ENCODE measurements around the gene UBA3. TPM values are rescaled to one million over a fixed set of nuclear protein-coding genes. Genes with fewer than 3 reads are reported as not detected.

UBA3 gene
- total RNA-seq, 1 experiment from 2014 or later = 77.6 TPM

DNA sequence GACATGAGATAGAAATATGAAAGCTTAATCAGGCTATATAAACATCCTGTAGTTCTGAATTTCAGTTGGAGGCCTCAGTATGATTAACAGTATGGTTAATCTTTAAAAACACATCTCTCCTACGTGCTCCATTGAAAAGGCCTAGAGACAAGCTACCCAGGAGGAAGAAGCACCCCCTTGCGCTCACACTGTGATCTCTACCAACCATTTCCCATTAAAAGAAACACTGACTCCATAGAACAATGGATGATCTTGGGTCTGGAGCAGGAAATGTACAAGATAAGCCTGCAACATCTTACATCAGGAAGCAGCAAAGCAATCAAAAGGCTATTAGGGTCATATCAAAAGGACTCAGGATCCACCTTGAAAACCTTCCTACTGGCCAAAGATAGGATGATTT is 63.3 kb downstream of the UBA3 start:
- no peak for DNase-seq (ENCODE audit: low spot score)
- in situ Hi-C loops (cut with HindIII; ENCODE audit: low sequenced_read_pairs) = no loop called here

GRCh38 chr3:69016102-69016501 is 64.1 kb downstream of the UBA3 start:
- no peak for DNase-seq (ENCODE audit: low spot score)
- in situ Hi-C loops (cut with HindIII; ENCODE audit: low sequenced_read_pairs) = no loop called here

DNA sequence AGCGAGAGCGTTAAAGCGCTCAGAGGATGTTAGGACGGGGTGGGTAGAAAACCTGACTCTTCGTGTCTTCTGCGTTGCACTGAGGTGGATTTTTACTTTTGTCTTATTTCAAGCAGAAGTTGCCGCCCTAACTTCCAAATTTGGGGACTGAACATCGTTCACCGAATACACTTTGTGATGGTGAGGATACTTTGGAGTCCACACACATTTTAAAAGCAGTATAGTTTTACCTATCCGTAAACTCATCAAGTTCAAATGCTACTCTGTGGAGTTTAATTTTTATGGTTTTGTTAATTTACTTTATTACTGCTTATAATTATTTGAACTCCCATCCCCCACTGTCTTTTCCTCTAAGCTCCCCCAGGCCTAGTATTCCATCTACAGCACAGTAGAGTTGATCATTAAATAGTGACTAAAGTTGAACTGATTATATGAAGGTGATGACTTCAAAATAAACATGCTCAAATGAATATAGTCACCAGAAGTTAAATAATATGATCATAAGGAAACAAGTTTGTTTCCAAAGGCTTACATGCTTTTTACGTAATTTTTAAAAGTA is 66.1 kb downstream of the UBA3 start:
- in situ Hi-C loops (cut with HindIII; ENCODE audit: low sequenced_read_pairs) = no loop called here
- DNase-seq (ENCODE audit: low spot score) = no peak

- in situ Hi-C loops (cut with HindIII; ENCODE audit: low sequenced_read_pairs) = no loop called here
- DNase-seq (ENCODE audit: low spot score) = peak; percentile 64
These were observed 66.7 kb downstream of the UBA3 start, which contains the start of gene EOGT for GRCh38 chr3:69013253-69014021. Gene EOGT, minus strand, starts transcription at chr3:69013684. Its CDS starts 3,838 bp downstream, at chr3:69009846.

GRCh38 chr3:69012800-69013252 is 67.3 kb downstream of the UBA3 start:
- in situ Hi-C loops (cut with HindIII; ENCODE audit: low sequenced_read_pairs) = no loop called here
- peak; percentile 20 for DNase-seq (ENCODE audit: low spot score)

GRCh38 chr3:69012100-69012799 is 67.9 kb downstream of the UBA3 start:
- peak; percentile 18 for DNase-seq (ENCODE audit: low spot score)
- in situ Hi-C loops (cut with HindIII; ENCODE audit: low sequenced_read_pairs) = no loop called here

DNA sequence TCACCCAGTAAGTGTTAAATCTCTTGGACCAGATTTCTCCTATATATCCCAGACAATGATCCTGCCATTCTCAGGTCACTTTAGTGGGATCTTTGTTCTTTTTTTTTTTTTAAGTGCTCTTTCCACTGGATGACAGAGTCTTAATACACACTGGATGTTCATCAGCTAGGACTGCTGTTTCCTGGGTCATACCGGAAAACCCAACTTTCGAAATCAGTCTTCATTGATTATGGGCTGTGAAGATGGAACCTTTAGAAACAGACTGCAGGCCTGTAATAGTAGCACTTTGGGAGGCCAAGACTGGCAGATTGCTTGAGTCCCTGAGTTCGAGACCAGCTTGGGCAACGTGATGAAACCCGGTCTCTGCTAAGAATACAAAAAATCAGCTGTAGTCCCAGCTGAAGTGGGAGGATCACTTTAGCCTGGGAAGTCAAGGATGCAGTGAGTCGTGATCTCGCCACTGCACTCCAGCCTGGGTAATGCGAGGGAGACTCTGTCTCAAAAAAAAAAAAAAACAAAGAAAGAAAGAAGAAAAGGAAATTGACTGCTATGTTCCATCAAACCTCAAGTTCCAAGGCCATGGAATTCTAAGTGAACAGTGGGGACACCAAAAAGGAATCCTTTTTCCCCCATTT is 69.0 kb downstream of the UBA3 start:
- DNase-seq (ENCODE audit: low spot score) = no peak
- in situ Hi-C loops (cut with HindIII; ENCODE audit: low sequenced_read_pairs) = no loop called here

GRCh38 chr3:69009559-69010410 is 70.4 kb downstream of the UBA3 start:
- no peak for DNase-seq (ENCODE audit: low spot score)

GRCh38 chr3:69008980-69009379 is 71.2 kb downstream of the UBA3 start:
- DNase-seq (ENCODE audit: low spot score) = no peak

More at GRCh38 chr3:69009559-69010410, 70.4 kb downstream of the UBA3 start:
- in situ Hi-C loops (cut with HindIII; ENCODE audit: low sequenced_read_pairs) = no loop called here

GRCh38 chr3:69005791-69006482 is 74.2 kb downstream of the UBA3 start:
- DNase-seq (ENCODE audit: low spot score) = no peak
- in situ Hi-C loops (cut with HindIII; ENCODE audit: low sequenced_read_pairs) = no loop called here

More at GRCh38 chr3:69008980-69009379, 71.2 kb downstream of the UBA3 start:
- in situ Hi-C loops (cut with HindIII; ENCODE audit: low sequenced_read_pairs) = no loop called here

DNA sequence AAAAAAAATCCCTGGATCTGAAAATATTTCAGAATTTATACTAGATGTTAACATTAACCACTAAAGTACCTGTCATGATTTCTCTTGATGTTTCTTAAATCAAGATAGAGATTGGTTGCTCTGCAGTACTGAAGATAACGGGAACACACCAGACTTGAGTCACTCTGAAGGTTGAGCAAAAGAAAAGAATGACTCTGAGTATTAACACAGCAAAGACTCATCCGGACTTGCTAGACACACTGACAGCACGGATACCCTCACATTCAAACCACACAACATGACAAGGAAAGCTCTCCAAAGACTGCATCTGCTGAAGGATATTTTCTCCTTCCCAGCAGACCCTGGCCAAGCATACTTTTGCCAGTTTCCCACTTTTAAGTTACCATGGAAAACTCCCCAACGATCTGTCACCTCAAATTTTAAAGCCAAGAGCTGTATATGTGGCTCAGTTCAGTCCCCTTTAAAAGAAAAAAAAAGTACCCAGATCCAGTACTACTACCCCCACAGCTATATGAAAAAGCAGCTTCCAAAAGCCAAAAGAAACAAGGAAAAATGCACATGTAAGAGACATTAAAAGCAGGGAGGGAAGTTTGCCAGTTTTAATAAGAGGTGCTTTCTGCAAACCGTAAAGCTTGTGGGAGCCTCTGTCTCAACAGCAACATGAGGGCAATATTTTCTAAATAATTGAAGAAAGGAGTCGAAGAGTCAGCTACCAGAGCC is 74.9 kb downstream of the UBA3 start:
- DNase-seq (ENCODE audit: low spot score) = no peak

More for the DNA sequence above, 74.9 kb downstream of the UBA3 start:
- in situ Hi-C loops (cut with HindIII; ENCODE audit: low sequenced_read_pairs) = no loop called here

Other genes with a start within 250 kb of the UBA3 start
- not detected in 2 replicates for gene TAFA4, start 147.8 kb downstream of the UBA3 start, total RNA-seq (2014; rRNA removed; shearing (Covaris generic))
- 19.0 and 27.0 TPM in 2 replicates for gene EOGT, start 66.7 kb downstream of the UBA3 start, total RNA-seq (2014; rRNA removed; shearing (Covaris generic))
- 3.3 and 7.5 TPM in 2 replicates for gene TMF1, start 28.0 kb downstream of the UBA3 start, total RNA-seq (2014; rRNA removed; shearing (Covaris generic))
- gene ARL6IP5, start 4.6 kb upstream of the UBA3 start, total RNA-seq (2014; rRNA removed; shearing (Covaris generic)) = 75.9 and 93.3 TPM in 2 replicates
- not detected in 2 replicates for gene LMOD3, start 42.2 kb upstream of the UBA3 start, total RNA-seq (2014; rRNA removed; shearing (Covaris generic))